ENCODE data around the gene PIPOX.

Gene PIPOX

GRCh38 chr17:29069526-29070041, 26.6 kb downstream of the PIPOX start:
- H3K27me3 ChIP-seq (ENCODE audit: insufficient read depth, poor library complexity, severe bottlenecking): no peaks in the 10 kb centered on the region
- no peak for TF ChIP-seq CTCF (IDR thresholded peaks at IDR 0.05; ENCODE audit: insufficient read depth, low read length)
- TF ChIP-seq POLR2AphosphoS5 (IDR thresholded peaks at IDR 0.05; ENCODE audit: low read depth): no peak
- no peak overlapping the region for H3K4me3 ChIP-seq (replicated peaks; ENCODE audit: insufficient read depth, low read length)
- no peak overlapping the region for H3K27ac ChIP-seq (replicated peaks)
- no peak for DNase-seq (ENCODE audit: low read depth in 1 of 2, low spot score in 1 of 2)

GRCh38 chr17:29070308-29070707, 27.4 kb downstream of the PIPOX start:
- TF ChIP-seq SPI1 (IDR thresholded peaks at IDR 0.05; ENCODE audit: borderline replicate concordance, low read depth) (no peak), POLR2AphosphoS5 (IDR thresholded peaks at IDR 0.05; ENCODE audit: low read depth) (no peak), CTCF (IDR thresholded peaks at IDR 0.05; ENCODE audit: insufficient read depth, low read length) (no peak), GABPA (IDR thresholded peaks at IDR 0.05; ENCODE audit: low read depth) (no peak), REST (IDR thresholded peaks at IDR 0.05; ENCODE audit: insufficient replicate concordance, low read depth) (no peak)
- Histone ChIP-seq H3K27ac (replicated peaks) (no peak overlapping the region), H3K27me3 (ENCODE audit: insufficient read depth, poor library complexity, severe bottlenecking) (no peaks in the 10 kb centered on the region), H3K4me3 (replicated peaks; ENCODE audit: insufficient read depth, low read length) (no peak overlapping the region)
- DNase-seq (ENCODE audit: low read depth in 1 of 2, low spot score in 1 of 2): no peak

GRCh38 chr17:29070781-29071180, 27.8 kb downstream of the PIPOX start:
- TF ChIP-seq GABPA (IDR thresholded peaks at IDR 0.05; ENCODE audit: low read depth): no peak
- TF ChIP-seq POLR2AphosphoS5 (IDR thresholded peaks at IDR 0.05; ENCODE audit: low read depth): no peak
- no peak for TF ChIP-seq REST (IDR thresholded peaks at IDR 0.05; ENCODE audit: insufficient replicate concordance, low read depth)
- TF ChIP-seq SPI1 (IDR thresholded peaks at IDR 0.05; ENCODE audit: borderline replicate concordance, low read depth): no peak
- TF ChIP-seq CTCF (IDR thresholded peaks at IDR 0.05; ENCODE audit: insufficient read depth, low read length): no peak
- Histone ChIP-seq H3K4me3 (replicated peaks; ENCODE audit: insufficient read depth, low read length) (no peak overlapping the region), H3K27ac (replicated peaks) (no peak overlapping the region), H3K27me3 (ENCODE audit: insufficient read depth, poor library complexity, severe bottlenecking) (no peaks in the 10 kb centered on the region)
- DNase-seq (ENCODE audit: low read depth in 1 of 2, low spot score in 1 of 2): no peak

- TF ChIP-seq CTCF (IDR thresholded peaks at IDR 0.05; ENCODE audit: insufficient read depth, low read length) (no peak), GABPA (IDR thresholded peaks at IDR 0.05; ENCODE audit: low read depth) (no peak), POLR2AphosphoS5 (IDR thresholded peaks at IDR 0.05; ENCODE audit: low read depth) (no peak), REST (IDR thresholded peaks at IDR 0.05; ENCODE audit: insufficient replicate concordance, low read depth) (no peak), SPI1 (IDR thresholded peaks at IDR 0.05; ENCODE audit: borderline replicate concordance, low read depth) (no peak)
- Histone ChIP-seq H3K27me3 (ENCODE audit: insufficient read depth, poor library complexity, severe bottlenecking) (no peaks in the 10 kb centered on the region), H3K4me3 (replicated peaks; ENCODE audit: insufficient read depth, low read length) (no peak overlapping the region), H3K27ac (replicated peaks) (no peak overlapping the region)
- no peak for DNase-seq (ENCODE audit: low read depth in 1 of 2, low spot score in 1 of 2)
These were observed 28.4 kb downstream of the PIPOX start for GRCh38 chr17:29071303-29071702.

All from HL-60 (cell line).